ENCODE results near the gene GPR21.

GPR21 gene

GRCh38 chr9:123063896-123064295 is 30.4 kb downstream of the GPR21 start:
- DNase-seq (ENCODE audit: low spot score), result no peak

GRCh38 chr9:123064716-123065115 is 31.2 kb downstream of the GPR21 start:
- no peak for DNase-seq (ENCODE audit: low spot score)

DNA sequence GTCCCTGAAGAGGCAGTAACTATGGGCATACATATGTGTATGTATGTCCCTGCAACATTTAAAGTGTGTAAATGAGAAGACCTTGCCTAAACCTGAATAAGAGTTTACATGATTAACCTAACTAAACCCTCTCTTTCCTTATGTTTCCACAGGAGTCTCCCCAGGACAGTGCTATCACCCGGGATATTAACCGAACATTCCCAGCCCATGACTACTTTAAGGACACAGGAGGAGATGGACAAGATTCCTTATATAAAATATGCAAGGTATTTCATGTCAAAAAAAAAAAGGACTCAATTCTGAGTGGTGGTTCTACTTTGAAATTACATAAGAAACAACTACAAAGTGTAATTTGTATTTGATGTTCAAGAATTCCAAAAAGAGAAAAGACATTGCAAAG is 31.7 kb downstream of the GPR21 start:
- DNase-seq (ENCODE audit: low spot score), result no peak

GRCh38 chr9:123067136-123067535 is 33.7 kb downstream of the GPR21 start:
- DNase-seq (ENCODE audit: low spot score), result no peak

DNA sequence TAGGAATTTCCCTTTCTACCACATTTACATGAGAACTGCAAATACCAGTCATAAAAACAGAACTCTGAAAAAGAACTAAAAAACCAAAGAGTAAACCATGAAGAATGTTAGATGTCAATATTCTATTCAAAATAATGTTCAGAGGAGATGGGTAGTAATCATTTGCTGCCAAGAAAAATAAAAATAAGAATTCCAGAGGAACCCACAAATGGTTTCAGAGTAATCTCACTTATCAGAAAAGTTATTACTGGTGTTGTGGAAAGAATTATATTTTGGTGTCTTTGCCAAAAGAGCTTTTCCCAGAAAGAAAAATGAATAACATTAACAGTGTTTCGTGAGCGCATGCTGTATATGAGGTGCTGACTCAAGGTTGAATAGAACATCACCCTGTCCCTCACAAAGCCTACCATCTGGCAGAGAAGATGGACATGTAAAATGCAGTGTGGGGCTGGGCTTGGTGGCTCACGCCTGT is 35.6 kb downstream of the GPR21 start:
- DNase-seq (ENCODE audit: low spot score), result no peak

DNA sequence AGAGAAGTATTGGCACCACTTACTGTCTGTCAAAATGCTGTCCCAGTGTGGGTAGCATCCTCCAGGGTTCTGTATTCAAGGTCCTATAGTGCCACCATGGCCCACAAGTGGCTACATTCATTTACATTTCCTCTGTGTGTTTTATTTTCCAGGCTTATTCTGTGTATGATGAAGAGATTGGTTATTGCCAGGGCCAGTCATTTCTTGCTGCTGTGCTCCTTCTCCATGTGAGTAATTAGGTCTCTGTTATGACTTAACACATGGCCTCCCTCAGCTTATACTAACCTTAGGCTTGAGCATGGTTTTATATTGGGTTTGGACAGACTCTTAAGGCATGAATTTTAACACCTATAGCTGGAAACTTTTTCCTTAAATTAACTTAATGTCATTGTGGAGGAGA is 36.7 kb downstream of the GPR21 start:
- DNase-seq (ENCODE audit: low spot score), result no peak

- DNase-seq (ENCODE audit: low spot score), result no peak
Measured at GRCh38 chr9:123072407-123072995, 39.0 kb downstream of the GPR21 start.

GRCh38 chr9:123073441-123073840 is 40.0 kb downstream of the GPR21 start:
- DNase-seq (ENCODE audit: low spot score), result no peak

- no peak for DNase-seq (ENCODE audit: low spot score)
Measured at GRCh38 chr9:123073991-123074422, 40.5 kb downstream of the GPR21 start.

- no peak for DNase-seq (ENCODE audit: low spot score)
Measured at GRCh38 chr9:123074628-123075027, 41.2 kb downstream of the GPR21 start.

DNA sequence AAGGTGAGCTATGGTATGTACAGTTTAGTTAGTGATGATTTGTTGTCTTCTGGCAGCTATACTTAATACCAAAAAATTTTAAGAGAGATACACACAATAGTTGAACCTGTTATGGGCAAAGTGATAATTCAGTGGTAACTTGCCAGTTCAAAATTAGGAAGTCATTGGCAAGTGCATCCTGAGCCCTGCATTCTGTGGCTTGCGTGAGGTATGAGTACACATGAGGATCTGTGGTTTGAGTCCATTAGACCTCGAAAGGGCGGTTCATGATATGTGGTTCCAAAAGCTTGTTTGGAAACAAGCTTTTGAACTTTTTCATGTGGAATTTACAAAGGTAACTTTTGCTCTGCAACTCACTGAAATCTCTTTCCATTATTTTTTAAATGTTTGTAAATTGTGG is 47.0 kb downstream of the GPR21 start:
- no peak for DNase-seq (ENCODE audit: low spot score)

DNA sequence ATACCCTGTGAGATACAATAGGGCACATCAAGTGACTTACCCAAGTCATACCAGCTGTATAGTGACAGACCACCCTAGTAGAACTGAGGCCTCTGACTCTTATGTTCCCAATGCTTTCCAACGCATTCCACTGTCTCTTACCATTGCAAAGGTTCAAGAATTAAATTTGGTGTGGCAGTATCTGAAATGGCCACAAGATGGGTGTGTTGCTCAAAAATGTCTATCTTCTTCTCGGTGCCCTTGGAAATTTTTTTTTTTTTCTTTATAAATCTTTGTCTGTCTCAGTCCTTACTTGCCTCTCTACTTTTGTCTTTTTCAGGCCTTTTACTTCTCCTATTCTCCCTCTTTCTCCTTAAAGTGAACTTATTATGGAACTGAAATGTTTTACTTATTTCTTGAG is 48.4 kb downstream of the GPR21 start:
- DNase-seq (ENCODE audit: low spot score), result peak; percentile 32

DNA sequence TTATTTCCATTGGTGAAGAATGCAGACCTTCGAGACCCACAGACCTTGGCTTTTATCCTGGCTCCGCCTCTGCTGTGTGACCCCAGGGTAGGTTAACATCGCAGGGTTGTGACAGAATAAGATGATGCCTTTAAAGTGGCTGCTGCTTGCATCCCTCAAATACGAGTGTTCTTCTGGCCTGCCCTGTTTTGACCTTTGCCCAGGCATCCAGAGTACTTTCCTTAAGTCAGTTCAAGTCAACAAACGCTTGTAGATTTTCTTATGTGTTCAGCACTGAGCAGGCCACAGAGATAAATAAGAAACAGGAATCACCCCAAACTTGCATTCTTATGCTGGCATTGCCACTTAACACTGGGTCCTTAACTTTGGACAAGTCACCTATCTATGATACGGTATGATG is 50.2 kb downstream of the GPR21 start:
- DNase-seq (ENCODE audit: low spot score), result no peak

DNA sequence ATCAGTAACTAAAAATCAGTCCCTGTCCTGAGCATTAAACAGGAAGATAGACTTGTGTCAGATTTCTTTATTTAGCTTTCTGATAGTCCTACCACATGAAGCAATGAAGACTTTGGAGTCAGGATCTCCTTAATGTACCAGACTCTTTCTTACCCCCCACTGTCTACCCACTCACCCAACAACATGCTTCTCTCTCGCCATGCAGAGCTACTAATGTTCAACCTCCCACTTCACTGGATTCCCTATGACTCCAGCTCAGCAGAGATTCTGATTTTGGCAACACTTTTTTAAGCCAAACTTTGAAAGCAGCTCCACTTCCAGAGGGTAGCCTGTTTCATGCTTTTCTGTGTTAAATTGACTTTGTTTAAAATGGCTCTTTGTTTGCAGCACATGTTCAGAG is 50.8 kb downstream of the GPR21 start:
- no peak for DNase-seq (ENCODE audit: low spot score)
